Measurements from ENCODE around the gene GALNS.

GALNS gene

GRCh38 chr16:88888057-88888456 is 31.3 kb upstream of the GALNS start:
- Histone ChIP-seq H3K36me3 (ENCODE audit: insufficient read depth, insufficient read length, low read length) (no peaks in the 10 kb centered on the region), H3K4me1 (ENCODE audit: insufficient read depth, insufficient read length) (peaks cover 8% of the 10 kb centered on the region), H3K9ac (ENCODE audit: insufficient read length, low read depth) (no peak overlapping the region)

GRCh38 chr16:88886845-88887521 is 30.2 kb upstream of the GALNS start:
- TF ChIP-seq YY1 (IDR thresholded peaks at IDR 0.05; ENCODE audit: insufficient read depth, insufficient read length) (no peak), ZNF274 (IDR thresholded peaks at IDR 0.05; ENCODE audit: low read depth, low read length) (no peak), SUZ12 (IDR thresholded peaks at IDR 0.05; ENCODE audit: extremely low read depth, insufficient read depth, insufficient read length) (no peak)
- H3K27me3 ChIP-seq (ENCODE audit: insufficient read depth, insufficient read length): no peaks in the 10 kb centered on the region
- no peak overlapping the region for H3K4me3 ChIP-seq (ENCODE audit: insufficient read length, low read depth)
- peaks cover 13% of the 10 kb centered on the region for H3K4me1 ChIP-seq (ENCODE audit: insufficient read depth, insufficient read length)
- no peaks in the 10 kb centered on the region for H3K36me3 ChIP-seq (ENCODE audit: insufficient read depth, insufficient read length, low read length)
- DNase-seq (ENCODE audit: low read depth, low spot score): no peak
- no peaks in the 10 kb centered on the region; the same call in 1 of the 2 replicates for H3K9me3 ChIP-seq (ENCODE audit: insufficient read depth, low read length)
- no peak overlapping the region for H3K9ac ChIP-seq (ENCODE audit: insufficient read length, low read depth)

More at GRCh38 chr16:88888057-88888456, 31.3 kb upstream of the GALNS start:
- Histone ChIP-seq H3K27me3 (ENCODE audit: insufficient read depth, insufficient read length) (no peaks in the 10 kb centered on the region), H3K4me3 (ENCODE audit: insufficient read length, low read depth) (no peak overlapping the region), H3K9me3 (ENCODE audit: insufficient read depth, low read length) (no peaks in the 10 kb centered on the region; the same call in 1 of the 2 replicates)
- TF ChIP-seq SUZ12 (IDR thresholded peaks at IDR 0.05; ENCODE audit: extremely low read depth, insufficient read depth, insufficient read length): no peak
- TF ChIP-seq YY1 (IDR thresholded peaks at IDR 0.05; ENCODE audit: insufficient read depth, insufficient read length): no peak
- TF ChIP-seq ZNF274 (IDR thresholded peaks at IDR 0.05; ENCODE audit: low read depth, low read length): no peak
- no peak for DNase-seq (ENCODE audit: low read depth, low spot score)

GRCh38 chr16:88886420-88886844 is 29.7 kb upstream of the GALNS start:
- Histone ChIP-seq H3K36me3 (ENCODE audit: insufficient read depth, insufficient read length, low read length) (no peaks in the 10 kb centered on the region), H3K4me3 (ENCODE audit: insufficient read length, low read depth) (no peak overlapping the region), H3K9ac (ENCODE audit: insufficient read length, low read depth) (no peak overlapping the region), H3K27me3 (ENCODE audit: insufficient read depth, insufficient read length) (no peaks in the 10 kb centered on the region), H3K9me3 (ENCODE audit: insufficient read depth, low read length) (no peaks in the 10 kb centered on the region; the same call in 1 of the 2 replicates), H3K4me1 (ENCODE audit: insufficient read depth, insufficient read length) (peaks cover 18% of the 10 kb centered on the region)
- no peak for DNase-seq (ENCODE audit: low read depth, low spot score)
- TF ChIP-seq YY1 (IDR thresholded peaks at IDR 0.05; ENCODE audit: insufficient read depth, insufficient read length) (no peak), ZNF274 (IDR thresholded peaks at IDR 0.05; ENCODE audit: low read depth, low read length) (no peak), SUZ12 (IDR thresholded peaks at IDR 0.05; ENCODE audit: extremely low read depth, insufficient read depth, insufficient read length) (no peak)

- Histone ChIP-seq H3K9ac (ENCODE audit: insufficient read length, low read depth) (no peak overlapping the region), H3K36me3 (ENCODE audit: insufficient read depth, insufficient read length, low read length) (no peaks in the 10 kb centered on the region), H3K27me3 (ENCODE audit: insufficient read depth, insufficient read length) (no peaks in the 10 kb centered on the region), H3K4me3 (ENCODE audit: insufficient read length, low read depth) (no peak overlapping the region), H3K9me3 (ENCODE audit: insufficient read depth, low read length) (no peaks in the 10 kb centered on the region; the same call in 1 of the 2 replicates), H3K4me1 (ENCODE audit: insufficient read depth, insufficient read length) (peaks cover 22% of the 10 kb centered on the region)
- no peak for TF ChIP-seq ZNF274 (IDR thresholded peaks at IDR 0.05; ENCODE audit: low read depth, low read length)
- TF ChIP-seq YY1 (IDR thresholded peaks at IDR 0.05; ENCODE audit: insufficient read depth, insufficient read length): no peak
- no peak for DNase-seq (ENCODE audit: low read depth, low spot score)
Measured at GRCh38 chr16:88885693-88886280, 29.0 kb upstream of the GALNS start.

- H3K9ac ChIP-seq (ENCODE audit: insufficient read length, low read depth): no peak overlapping the region
- H3K9me3 ChIP-seq (ENCODE audit: insufficient read depth, low read length): no peaks in the 10 kb centered on the region; the same call in 1 of the 2 replicates
- H3K4me3 ChIP-seq (ENCODE audit: insufficient read length, low read depth): no peak overlapping the region
- H3K36me3 ChIP-seq (ENCODE audit: insufficient read depth, insufficient read length, low read length): no peaks in the 10 kb centered on the region
- no peaks in the 10 kb centered on the region for H3K27me3 ChIP-seq (ENCODE audit: insufficient read depth, insufficient read length)
- no peak for TF ChIP-seq YY1 (IDR thresholded peaks at IDR 0.05; ENCODE audit: insufficient read depth, insufficient read length)
- no peak for TF ChIP-seq ZNF274 (IDR thresholded peaks at IDR 0.05; ENCODE audit: low read depth, low read length)
- TF ChIP-seq SUZ12 (IDR thresholded peaks at IDR 0.05; ENCODE audit: extremely low read depth, insufficient read depth, insufficient read length): no peak
- DNase-seq (ENCODE audit: low read depth, low spot score): no peak
- H3K4me1 ChIP-seq (ENCODE audit: insufficient read depth, insufficient read length): peaks cover 26% of the 10 kb centered on the region
Measured at GRCh38 chr16:88884569-88885271, 28.0 kb upstream of the GALNS start.

- Histone ChIP-seq H3K9ac (ENCODE audit: insufficient read length, low read depth) (no peak overlapping the region), H3K9me3 (ENCODE audit: insufficient read depth, low read length) (no peaks in the 10 kb centered on the region), H3K4me1 (ENCODE audit: insufficient read depth, insufficient read length) (peaks cover 26% of the 10 kb centered on the region), H3K27me3 (ENCODE audit: insufficient read depth, insufficient read length) (no peaks in the 10 kb centered on the region), H3K4me3 (ENCODE audit: insufficient read length, low read depth) (no peak overlapping the region), H3K36me3 (ENCODE audit: insufficient read depth, insufficient read length, low read length) (no peaks in the 10 kb centered on the region)
- no peak for DNase-seq (ENCODE audit: low read depth, low spot score)
- TF ChIP-seq SUZ12 (IDR thresholded peaks at IDR 0.05; ENCODE audit: extremely low read depth, insufficient read depth, insufficient read length) (no peak), YY1 (IDR thresholded peaks at IDR 0.05; ENCODE audit: insufficient read depth, insufficient read length) (no peak), ZNF274 (IDR thresholded peaks at IDR 0.05; ENCODE audit: low read depth, low read length) (no peak)
Measured at GRCh38 chr16:88883946-88884345, 27.2 kb upstream of the GALNS start.

Measured in NT2/D1 (cell line).